Stimulated activated memory B cell treated with anti-CD40 and anti-IgM and Interleukin-4, amounts not matched to agents 10 μg/mL and 1 μg/mL and 100 μg/mL, for 72 hours (primary cell): ENCODE data around the gene M6PR.

Experiments
- ATAC-seq: fragments of 150-1000 bp; cut with Tn5 transposase; 2 replicates; pipeline ENCODE4 v1.10.0; 2021
- H3K27ac Mint-ChIP-seq: one replicate; pipeline ENCODE4 v1.8.0; 2022; ENCODE audit warnings: mild to moderate bottlenecking, mixed read lengths
- H3K27me3 Mint-ChIP-seq: one replicate; pipeline ENCODE4 v1.8.0; 2022; ENCODE audit warnings: mixed read lengths
- H3K36me3 Mint-ChIP-seq: one replicate; pipeline ENCODE4 v1.8.0; 2022; ENCODE audit warnings: mixed read lengths
- H3K4me1 Mint-ChIP-seq: one replicate; pipeline ENCODE4 v1.8.0; 2022; ENCODE audit warnings: mixed read lengths
- H3K4me3 Mint-ChIP-seq: one replicate; pipeline ENCODE4 v1.8.0; 2022; ENCODE audit warnings: mild to moderate bottlenecking, moderate library complexity, mixed read lengths
- H3K9me3 Mint-ChIP-seq: one replicate; pipeline ENCODE4 v1.8.0; 2022; ENCODE audit warnings: mixed read lengths

Gene M6PR

DNA sequence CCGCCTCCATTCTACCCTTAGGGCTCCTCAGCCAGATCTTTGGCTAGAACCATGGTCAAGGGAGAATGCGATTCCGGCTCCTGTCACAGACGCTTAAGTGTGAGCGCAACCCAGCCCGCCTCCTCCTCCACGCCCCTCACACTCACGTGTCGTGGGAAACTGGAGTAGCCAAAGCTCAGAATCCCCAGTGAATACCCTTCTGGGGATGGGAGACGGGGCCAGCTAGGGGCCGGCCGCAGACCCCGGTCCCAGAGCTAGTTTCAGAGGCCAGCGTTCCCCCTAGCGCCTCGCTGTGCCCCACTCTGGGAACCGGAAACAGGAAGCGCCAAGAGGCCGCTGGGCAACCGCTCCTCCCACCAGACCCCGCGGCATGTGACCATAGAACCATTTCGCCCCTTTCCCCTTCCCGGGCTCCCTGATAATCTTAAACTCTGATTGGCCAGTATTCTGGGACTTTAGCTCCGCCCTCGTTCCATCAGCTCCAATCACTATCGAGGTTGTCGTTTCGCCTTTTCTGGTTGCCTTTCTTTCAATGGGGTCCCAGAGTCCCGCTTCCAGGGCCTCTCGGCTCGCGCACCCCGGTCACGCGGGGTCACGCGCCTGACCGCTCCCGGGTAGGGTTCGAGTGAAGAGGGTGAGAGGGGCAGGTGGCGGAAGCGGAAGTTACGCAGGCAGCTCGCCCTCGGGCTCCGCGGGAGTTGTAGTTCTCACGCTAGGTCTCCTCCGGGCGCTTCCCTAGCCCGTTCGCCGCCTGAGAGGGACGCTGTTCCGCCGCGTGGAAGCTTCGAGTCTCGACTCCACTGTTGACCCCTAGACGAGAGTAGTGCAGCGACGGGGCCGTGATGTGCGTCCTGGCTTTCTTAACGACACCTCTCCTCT is at the start of gene M6PR:
TSS of gene M6PR (minus strand) at position 304 of the 879 bp plus-strand sequence. CDS start 3,241 bp downstream, outside the sequence.
- Mint-ChIP-seq H3K9me3 (peaks cover 5% of the 10 kb centered on the region), H3K36me3 (peaks cover 36% of the 10 kb centered on the region), H3K4me1 (peaks cover 34% of the 10 kb centered on the region), H3K27me3 (no peaks in the 10 kb centered on the region), H3K4me3 (peak within 1 kb of the TSS; percentile 97), H3K27ac (peak within 1 kb of the TSS; percentile 92)
- peak; percentile 93 for ATAC-seq

DNA sequence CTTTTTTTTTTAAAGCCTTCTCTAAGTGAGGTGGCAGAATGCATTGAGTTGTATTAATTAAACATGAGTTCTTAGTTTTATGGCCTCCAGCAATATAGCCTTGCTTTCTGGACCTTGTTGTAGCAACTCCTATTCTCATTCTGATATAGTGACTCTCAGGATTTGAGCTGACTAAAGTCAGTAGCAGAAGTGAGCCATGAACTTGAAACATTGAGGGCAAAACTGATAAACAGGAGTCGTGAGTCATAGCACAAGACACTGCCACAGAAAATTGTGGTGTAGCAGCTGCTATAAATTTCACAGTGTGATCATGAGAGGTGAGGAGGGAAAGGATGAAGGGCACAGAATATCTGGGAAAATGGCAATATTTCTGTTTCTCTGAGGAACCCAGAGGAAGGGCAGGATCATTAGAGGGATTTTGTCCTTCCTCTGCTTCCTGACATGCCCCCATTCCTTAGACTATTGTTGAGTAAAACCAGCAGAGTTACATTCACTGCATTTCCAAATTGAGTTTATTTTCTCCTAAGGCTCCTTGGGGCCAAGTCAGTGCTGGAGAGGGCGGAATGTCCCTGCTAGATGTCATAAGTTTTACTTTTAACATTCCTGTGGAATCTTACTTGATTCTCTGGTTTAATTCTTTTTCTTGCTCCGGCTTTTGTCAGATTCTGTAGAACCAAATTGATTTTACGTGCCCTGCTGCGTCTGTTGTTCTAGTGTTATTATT is 47.4 kb upstream of the M6PR start:
- Mint-ChIP-seq H3K27me3 (no peaks in the 10 kb centered on the region), H3K27ac (no peak overlapping the region), H3K4me3 (no peak overlapping the region), H3K9me3 (no peaks in the 10 kb centered on the region), H3K4me1 (peaks cover 13% of the 10 kb centered on the region), H3K36me3 (peaks cover 8% of the 10 kb centered on the region)
- ATAC-seq: peak; percentile 97

DNA sequence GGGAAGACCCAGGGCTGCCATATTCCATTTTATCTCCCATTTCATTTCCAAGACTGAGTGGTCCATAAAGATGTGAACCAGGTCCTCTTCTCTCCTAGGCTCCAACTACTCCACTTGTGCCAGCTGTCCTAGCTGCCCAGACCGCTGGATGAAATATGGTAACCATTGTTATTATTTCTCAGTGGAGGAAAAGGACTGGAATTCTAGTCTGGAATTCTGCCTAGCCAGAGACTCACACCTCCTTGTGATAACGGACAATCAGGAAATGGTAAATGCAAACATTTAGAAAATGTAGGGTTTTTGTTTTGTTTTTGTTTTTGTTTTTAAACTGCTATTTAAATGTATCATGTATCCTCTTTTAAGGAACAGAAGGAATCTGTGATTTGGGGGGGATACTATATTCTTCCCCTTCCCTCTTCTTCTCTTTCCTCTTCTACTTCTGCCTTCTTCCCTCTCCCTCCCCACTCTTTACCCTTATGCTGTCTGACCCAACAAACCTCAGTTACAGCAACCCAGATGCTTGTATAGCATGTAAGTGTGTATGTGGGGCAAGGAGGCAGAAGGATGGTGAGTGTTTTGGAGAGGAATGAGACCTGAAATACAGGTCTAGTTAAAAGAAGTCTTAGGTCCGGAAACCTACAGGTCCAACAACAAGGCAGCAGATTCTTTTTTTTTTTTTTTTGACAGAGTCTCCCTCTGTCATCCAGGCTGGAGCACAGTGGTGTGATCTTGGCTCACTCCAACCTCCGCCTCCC is 45.8 kb upstream of the M6PR start:
- peaks cover 13% of the 10 kb centered on the region for H3K4me1 Mint-ChIP-seq
- H3K4me3 Mint-ChIP-seq: no peak overlapping the region
- H3K36me3 Mint-ChIP-seq: peaks cover 8% of the 10 kb centered on the region
- H3K27me3 Mint-ChIP-seq: no peaks in the 10 kb centered on the region
- H3K27ac Mint-ChIP-seq: no peak overlapping the region
- no peaks in the 10 kb centered on the region for H3K9me3 Mint-ChIP-seq
- no peak for ATAC-seq

DNA sequence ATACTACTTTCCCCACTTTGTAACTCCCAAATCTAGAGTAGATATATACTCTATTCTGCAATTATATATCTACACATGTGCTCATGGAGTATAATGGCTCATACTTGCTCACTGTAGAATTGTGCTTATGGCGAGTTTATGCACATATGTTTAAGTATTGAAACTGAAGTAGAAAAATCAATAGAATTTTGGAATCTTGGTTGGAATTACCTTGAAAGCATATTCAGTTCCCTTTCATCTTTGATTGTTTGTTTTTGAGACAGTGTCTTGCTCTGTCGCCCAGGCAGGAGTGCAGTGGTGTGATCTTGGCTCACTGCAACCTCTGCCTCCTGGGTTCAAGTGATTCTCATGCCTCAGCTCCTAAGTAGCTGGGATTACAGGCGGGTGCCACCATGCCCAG is 44.4 kb upstream of the M6PR start:
- Mint-ChIP-seq H3K4me3 (no peak overlapping the region), H3K27ac (no peak overlapping the region)
- ATAC-seq: no peak

DNA sequence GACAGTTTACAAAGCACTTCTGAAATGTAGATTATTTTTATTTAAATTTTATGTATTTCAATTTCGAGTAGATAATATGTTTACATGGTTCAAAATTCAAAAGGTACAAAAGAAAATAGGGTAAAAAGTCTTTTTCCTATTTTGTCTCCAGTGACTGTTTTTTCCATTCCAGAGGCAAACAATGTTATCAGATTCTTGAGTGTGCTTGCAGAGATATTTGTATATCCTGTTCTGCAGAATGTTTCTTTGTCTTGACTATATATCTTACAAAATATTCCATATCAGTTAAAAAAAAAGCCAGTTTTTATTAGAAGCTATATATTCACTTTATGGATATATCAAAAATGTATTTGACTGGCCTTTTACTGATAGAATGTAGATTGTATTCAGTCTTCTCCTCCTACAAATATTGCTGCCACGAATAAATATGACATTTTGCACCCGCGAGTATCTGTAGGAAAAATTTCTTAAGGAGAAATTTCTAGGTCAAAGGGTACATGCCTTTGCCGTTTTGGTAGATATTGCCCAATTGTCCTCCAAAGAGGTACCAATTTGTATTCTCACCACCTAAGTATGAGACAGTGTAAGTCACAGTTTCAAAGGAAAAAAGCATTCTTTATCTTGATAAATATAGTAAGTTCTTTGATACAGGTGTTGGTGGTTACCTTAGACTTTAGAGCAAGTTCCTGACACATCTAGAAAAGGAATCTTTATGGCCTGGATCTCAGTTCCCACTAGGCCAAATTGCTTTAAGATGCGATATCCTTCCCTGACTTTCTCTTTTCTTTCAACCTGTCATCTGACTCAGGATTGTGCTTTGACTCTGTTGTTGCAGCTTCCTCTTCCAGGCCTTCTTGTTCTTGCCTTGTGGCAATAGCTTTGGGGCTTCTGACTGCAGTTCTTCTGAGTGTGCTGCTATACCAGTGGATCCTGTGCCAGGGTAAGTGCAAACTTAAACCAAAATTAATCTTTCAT is 42.2 kb upstream of the M6PR start:
- H3K4me3 Mint-ChIP-seq: no peak overlapping the region

More for the DNA sequence above, 44.4 kb upstream of the M6PR start:
- H3K9me3 Mint-ChIP-seq: no peaks in the 10 kb centered on the region
- H3K4me1 Mint-ChIP-seq: peaks cover 20% of the 10 kb centered on the region
- no peaks in the 10 kb centered on the region for H3K27me3 Mint-ChIP-seq
- peaks cover 8% of the 10 kb centered on the region for H3K36me3 Mint-ChIP-seq

DNA sequence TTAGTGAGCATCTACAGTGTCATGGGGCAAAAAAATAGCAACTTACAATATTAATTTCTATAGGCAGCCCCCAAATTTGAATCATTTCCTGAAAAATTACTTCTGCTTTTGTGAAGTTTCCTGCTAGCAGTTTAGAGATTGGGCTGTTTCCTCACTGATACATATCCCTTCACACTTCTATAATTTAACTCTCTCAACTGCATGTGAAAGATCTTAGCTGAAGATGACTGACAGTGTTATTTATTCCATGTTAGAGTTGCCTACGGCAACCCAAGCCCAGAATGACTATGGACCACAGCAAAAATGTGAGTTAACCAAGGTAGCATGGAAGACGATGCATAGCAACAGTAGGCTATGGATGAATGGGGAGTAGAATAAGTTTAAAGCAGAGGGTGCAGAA is 40.0 kb upstream of the M6PR start, which contains the start of gene KLRG1:
TSS of gene KLRG1 (plus strand) at position 134 of the 400 bp plus-strand sequence. CDS start at position 224, 90 bp downstream.
- Mint-ChIP-seq H3K36me3 (no peaks in the 10 kb centered on the region), H3K9me3 (no peaks in the 10 kb centered on the region), H3K4me3 (no peak within 1 kb of the TSS), H3K27ac (no peak within 1 kb of the TSS), H3K4me1 (peaks cover 21% of the 10 kb centered on the region), H3K27me3 (no peaks in the 10 kb centered on the region)
- peak; percentile 64 for ATAC-seq

More for the DNA sequence above, 42.2 kb upstream of the M6PR start:
- Mint-ChIP-seq H3K36me3 (peaks cover 8% of the 10 kb centered on the region), H3K9me3 (no peaks in the 10 kb centered on the region), H3K4me1 (peaks cover 21% of the 10 kb centered on the region), H3K27me3 (no peaks in the 10 kb centered on the region), H3K27ac (no peak overlapping the region)
- ATAC-seq: no peak

DNA sequence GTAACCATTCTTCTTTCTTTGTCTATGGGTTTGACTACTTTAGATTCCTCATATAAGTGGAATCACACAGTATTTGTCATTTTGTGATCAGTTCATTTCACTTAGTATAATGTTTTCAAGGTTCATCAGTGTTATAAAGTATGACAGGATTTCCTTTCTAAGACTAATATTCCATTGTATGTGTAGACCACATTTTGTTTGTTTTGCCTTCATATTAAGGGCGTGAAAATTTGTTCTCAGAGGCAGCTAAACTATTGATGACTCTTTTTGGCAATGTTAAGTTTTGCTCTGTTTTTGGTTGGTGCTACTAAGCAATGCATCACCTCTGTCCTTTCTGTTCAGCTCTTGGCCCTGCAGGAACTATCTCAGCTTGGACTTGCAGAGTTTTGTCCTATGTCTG is 38.2 kb upstream of the M6PR start:
- H3K4me3 Mint-ChIP-seq: no peak overlapping the region
- H3K9me3 Mint-ChIP-seq: no peaks in the 10 kb centered on the region
- H3K27me3 Mint-ChIP-seq: no peaks in the 10 kb centered on the region
- no peaks in the 10 kb centered on the region for H3K36me3 Mint-ChIP-seq
- no peak for ATAC-seq
- no peak overlapping the region for H3K27ac Mint-ChIP-seq
- H3K4me1 Mint-ChIP-seq: peaks cover 21% of the 10 kb centered on the region

DNA sequence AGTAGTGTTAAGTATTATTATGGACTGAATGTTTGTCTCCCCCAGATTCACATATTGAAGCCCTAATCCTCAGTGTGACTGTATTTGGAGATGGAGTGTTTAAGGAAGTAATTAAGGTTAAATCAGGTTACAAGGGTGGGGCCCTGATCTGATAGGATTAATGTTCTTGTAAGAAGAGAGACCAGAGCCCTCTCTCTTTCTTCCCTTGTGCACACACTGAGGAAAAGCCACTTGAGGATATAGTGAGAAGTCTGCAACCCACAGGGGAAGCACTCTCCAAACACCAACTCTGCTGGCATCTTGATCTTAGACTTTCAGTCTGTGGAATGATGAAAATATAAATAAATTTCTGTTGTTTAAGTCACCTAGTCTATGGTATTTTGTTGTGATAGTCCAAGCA is 37.7 kb upstream of the M6PR start:
- Mint-ChIP-seq H3K27me3 (no peaks in the 10 kb centered on the region), H3K4me3 (no peak overlapping the region), H3K4me1 (peaks cover 21% of the 10 kb centered on the region), H3K27ac (no peak overlapping the region), H3K9me3 (no peaks in the 10 kb centered on the region), H3K36me3 (no peaks in the 10 kb centered on the region)
- no peak for ATAC-seq

DNA sequence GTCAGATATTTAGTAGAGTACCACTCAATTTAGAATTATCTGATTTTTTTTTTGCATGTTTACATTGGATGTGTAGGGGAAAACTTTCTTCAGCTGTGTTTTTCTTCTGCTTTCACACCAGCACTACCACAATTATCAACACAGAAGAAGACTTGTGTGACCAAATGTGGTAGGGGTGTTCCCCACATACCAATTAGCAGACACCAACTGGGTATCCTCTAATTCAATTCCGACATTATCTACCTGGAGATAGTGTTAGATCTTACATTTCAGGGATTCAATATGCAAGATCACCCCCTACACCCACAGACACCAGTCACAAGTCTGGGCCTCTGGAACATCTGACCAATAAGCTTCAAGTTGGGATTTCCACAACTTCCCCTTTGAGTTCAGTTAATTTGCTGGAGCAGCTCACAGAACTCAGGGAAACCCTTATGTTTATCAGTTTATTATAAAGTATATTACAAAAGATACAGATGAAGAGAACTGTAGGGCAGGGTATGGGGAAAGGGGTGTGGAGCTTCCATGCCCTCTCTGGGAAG is 35.8 kb upstream of the M6PR start:
- no peak overlapping the region for H3K27ac Mint-ChIP-seq

DNA sequence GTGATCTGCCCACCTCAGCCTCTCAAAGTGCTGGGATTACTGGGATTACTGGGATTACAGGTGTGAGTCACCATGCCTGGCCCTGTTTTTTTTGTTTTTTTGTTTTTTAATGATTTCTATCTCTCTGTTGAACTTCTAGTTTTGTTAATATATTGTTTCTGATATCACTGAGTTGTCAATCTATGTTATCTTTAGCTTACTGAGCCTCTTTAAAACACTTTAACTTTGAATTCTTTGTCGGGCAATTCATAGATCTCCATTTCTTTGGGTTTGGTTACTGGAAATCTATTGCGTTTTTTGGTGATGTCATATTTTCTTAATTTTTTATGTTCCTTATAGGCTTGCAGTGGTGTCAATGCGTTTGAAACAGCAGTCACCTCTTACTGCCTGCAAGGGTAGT is 30.7 kb upstream of the M6PR start:
- no peak overlapping the region for H3K4me3 Mint-ChIP-seq
- H3K27me3 Mint-ChIP-seq: no peaks in the 10 kb centered on the region
- H3K36me3 Mint-ChIP-seq: peaks cover 40% of the 10 kb centered on the region
- H3K27ac Mint-ChIP-seq: no peak overlapping the region
- no peak for ATAC-seq
- H3K9me3 Mint-ChIP-seq: peaks cover 17% of the 10 kb centered on the region
- H3K4me1 Mint-ChIP-seq: no peaks in the 10 kb centered on the region

More for the DNA sequence above, 35.8 kb upstream of the M6PR start:
- H3K9me3 Mint-ChIP-seq: peaks cover 3% of the 10 kb centered on the region
- peaks cover 21% of the 10 kb centered on the region for H3K4me1 Mint-ChIP-seq
- no peak overlapping the region for H3K4me3 Mint-ChIP-seq
- no peaks in the 10 kb centered on the region for H3K27me3 Mint-ChIP-seq
- H3K36me3 Mint-ChIP-seq: peaks cover 7% of the 10 kb centered on the region
- ATAC-seq: no peak

DNA sequence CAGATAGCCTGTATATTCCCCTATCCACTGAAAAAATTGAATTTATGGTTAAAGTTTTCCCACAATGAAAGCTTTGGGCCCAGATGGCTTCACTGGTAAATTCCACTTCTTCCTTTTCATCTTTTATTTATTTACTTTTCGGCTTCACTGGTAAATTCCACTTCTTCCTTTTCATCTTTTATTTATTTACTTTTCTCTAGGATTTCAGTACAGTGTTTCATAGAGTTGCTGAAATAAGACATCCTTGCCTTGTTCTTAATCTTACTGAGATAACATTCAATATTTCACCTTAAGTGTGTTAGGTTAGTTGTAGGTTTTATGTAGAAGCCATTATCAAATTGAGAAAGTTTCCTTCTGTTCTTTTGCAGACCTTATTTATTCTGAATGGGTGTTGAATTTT is 21.0 kb upstream of the M6PR start:
- Mint-ChIP-seq H3K4me3 (no peak overlapping the region), H3K36me3 (peaks cover 24% of the 10 kb centered on the region), H3K4me1 (no peaks in the 10 kb centered on the region), H3K9me3 (peaks cover 15% of the 10 kb centered on the region), H3K27ac (no peak overlapping the region), H3K27me3 (no peaks in the 10 kb centered on the region)
- no peak for ATAC-seq

DNA sequence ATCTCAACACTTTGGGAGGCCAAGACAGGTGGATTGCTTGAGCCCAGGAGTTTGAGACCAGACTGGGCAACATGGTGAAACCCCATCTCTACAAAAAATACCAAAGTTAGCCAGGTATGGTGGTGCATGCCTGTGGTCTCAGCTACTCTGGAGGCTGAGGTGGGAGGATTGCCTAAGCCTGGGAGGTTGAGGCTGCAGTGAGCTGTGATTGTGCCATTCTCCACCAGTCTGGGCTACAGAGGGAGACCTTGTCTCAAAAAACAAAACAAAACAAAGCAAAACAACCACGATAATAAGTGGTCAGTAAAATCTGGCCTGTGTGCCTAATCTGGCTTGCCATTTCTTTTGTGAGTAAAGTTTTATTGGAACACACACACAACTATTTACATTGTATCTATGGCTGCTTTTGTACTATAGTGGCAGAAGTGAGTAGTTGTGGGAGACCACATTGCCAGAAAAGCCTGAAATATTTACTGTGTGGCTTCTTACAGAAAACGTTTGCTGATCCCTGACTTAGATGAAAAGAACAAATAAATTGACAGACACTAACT is 20.5 kb upstream of the M6PR start:
- Mint-ChIP-seq H3K36me3 (peaks cover 22% of the 10 kb centered on the region), H3K27me3 (no peaks in the 10 kb centered on the region), H3K4me3 (no peak overlapping the region), H3K27ac (no peak overlapping the region), H3K9me3 (peaks cover 15% of the 10 kb centered on the region), H3K4me1 (no peaks in the 10 kb centered on the region)
- no peak for ATAC-seq

DNA sequence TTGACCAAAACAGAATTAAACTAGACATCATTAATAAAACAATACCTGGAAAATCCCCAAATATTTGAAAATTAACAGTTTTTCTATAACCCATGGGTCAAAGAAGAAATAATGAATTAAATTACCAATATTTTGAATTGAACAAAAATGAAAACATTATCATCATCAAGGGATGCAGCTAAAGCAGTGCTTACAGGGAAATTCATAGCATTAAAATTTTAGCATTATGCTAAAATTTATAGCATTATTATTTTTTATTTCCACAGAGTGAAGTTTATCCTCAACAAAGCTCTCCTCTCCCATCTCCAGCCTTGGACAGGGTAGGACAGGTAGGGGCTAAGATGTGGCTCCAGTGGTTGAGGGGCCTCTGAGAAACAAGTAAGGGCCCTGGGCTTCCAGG is 19.3 kb upstream of the M6PR start:
- Mint-ChIP-seq H3K4me1 (no peaks in the 10 kb centered on the region), H3K27me3 (no peaks in the 10 kb centered on the region), H3K36me3 (peaks cover 25% of the 10 kb centered on the region), H3K9me3 (peaks cover 20% of the 10 kb centered on the region), H3K27ac (no peak overlapping the region), H3K4me3 (no peak overlapping the region)
- no peak for ATAC-seq

DNA sequence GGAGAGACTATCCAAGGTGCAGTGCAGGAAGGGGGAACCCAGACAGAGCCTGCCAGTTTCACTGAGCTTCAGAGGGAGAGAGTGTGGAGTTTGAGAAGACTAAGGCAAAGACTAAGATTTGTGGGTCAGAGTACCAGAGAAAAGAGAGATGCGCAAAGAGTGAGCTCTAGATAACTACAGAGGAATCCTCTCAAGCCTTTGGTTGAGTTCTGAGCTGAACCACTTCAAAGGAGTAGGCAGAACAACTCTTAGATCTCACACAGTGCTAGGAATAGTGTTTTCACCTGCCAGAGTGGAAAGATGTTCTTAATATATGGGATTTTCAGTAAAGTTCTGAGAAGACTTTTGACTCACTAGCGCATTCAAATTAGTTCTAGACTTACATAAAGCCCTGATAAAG is 10.7 kb upstream of the M6PR start:
- H3K9me3 Mint-ChIP-seq: peaks cover 12% of the 10 kb centered on the region
- no peak overlapping the region for H3K4me3 Mint-ChIP-seq
- ATAC-seq: no peak
- H3K27me3 Mint-ChIP-seq: no peaks in the 10 kb centered on the region
- H3K4me1 Mint-ChIP-seq: no peaks in the 10 kb centered on the region
- peaks cover 43% of the 10 kb centered on the region for H3K36me3 Mint-ChIP-seq
- H3K27ac Mint-ChIP-seq: no peak overlapping the region
